GM12878 (cell line): Measurements from ENCODE around the gene UBXN10. TPM values are rescaled to one million over a fixed set of nuclear protein-coding genes. Genes with fewer than 3 reads are reported as not detected.

Source experiments
- ATAC-seq: fragments of 200-7000 bp; cut with Tn5 transposase; 3 replicates; pipeline ENCODE4 v1.9.1; 2020; ENCODE audit warnings: mild to moderate bottlenecking, moderate library complexity
- BruUV-seq: library from RNA; stranded (reverse); fragments of 400-500 nt; replicated peaks from 2 replicates; lab custom pipeline; 2021; lab: Mats Ljungman, UMichigan
- CTCF ChIA-PET: fragments of 300-600 bp; sonication (Branson Sonifier 250); formaldehyde crosslinking; extraction: SDS; loops from one replicate; lab custom pipeline; 2021; ENCODE audit warnings: inconsistent platforms; lab: Yijun Ruan, JAX
- POLR2A ChIA-PET: fragments of 350-600 bp; formaldehyde crosslinking; extraction: SDS; loops from one replicate; lab custom pipeline; 2021; ENCODE audit warnings: inconsistent platforms; lab: Charles Lee
- RAD21 ChIA-PET: fragments of 300-600 bp; sonication (Branson Sonifier 250); formaldehyde crosslinking; loops from one replicate; lab custom pipeline; 2023; ENCODE audit warnings: antibody characterized with exemption; ENCODE audit not compliant: unreplicated experiment; lab: Charles Lee
- SMC1A ChIA-PET: fragments of 300-600 bp; sonication (Branson Sonifier 250); formaldehyde crosslinking; loops from one replicate; lab custom pipeline; 2023; ENCODE audit not compliant: unreplicated experiment, uncharacterized antibody; lab: Charles Lee
- DNase-seq: peaks from one replicate; pipeline ENCODE4 v3.0.0-alpha.2; 2011; ENCODE audit warnings: low read depth, low spot score
- FAIRE-seq: peaks from 3 replicates; lab custom pipeline; 2011; peaks lifted over from hg19 to GRCh38; lab: Jason Lieb, UNC
- H2AFZ ChIP-seq: 2 replicates; pipeline ENCODE4 v1.6.0; 2011; ENCODE audit warnings: low read depth, low read length, control low read depth; ENCODE audit not compliant: control insufficient read depth
- H3K27ac ChIP-seq: 2 replicates; pipeline ENCODE4 v1.5.1; 2011; ENCODE audit warnings: control low read depth; ENCODE audit not compliant: control insufficient read depth, insufficient read depth
- H3K27me3 ChIP-seq, 2 experiments: replicated peaks in 1 of 2; 2 replicates each; pipeline versions ENCODE4 v1.6.0 to v1.6.1; 2011; ENCODE audit warnings: low read length in 1 of 2; ENCODE audit not compliant: control insufficient read depth in 2 of 2, insufficient read depth in 2 of 2
- H3K36me3 ChIP-seq, 2 experiments: 2 replicates each; pipeline ENCODE4 v1.5.1; 2011; ENCODE audit warnings: low read length in 1 of 2; ENCODE audit not compliant: control insufficient read depth in 2 of 2, insufficient read depth in 2 of 2
- H3K4me1 ChIP-seq: 2 replicates; pipeline ENCODE4 v1.6.1; 2011; ENCODE audit warnings: mild to moderate bottlenecking, low read length, moderate library complexity, mixed read lengths; ENCODE audit not compliant: control insufficient read depth, insufficient read depth
- H3K4me2 ChIP-seq: 2 replicates; pipeline ENCODE4 v1.6.0; 2011; ENCODE audit warnings: control low read depth; ENCODE audit not compliant: control insufficient read depth, insufficient read depth
- H3K4me3 ChIP-seq: fragments of 200-600 bp; sonication (generic); 2 replicates; pipeline ENCODE4 v1.5.1; 2016
- H3K79me2 ChIP-seq: 2 replicates; pipeline ENCODE4 v1.6.0; 2011; ENCODE audit warnings: low read length; ENCODE audit not compliant: control insufficient read depth, insufficient read depth
- H3K9ac ChIP-seq: 2 replicates; pipeline ENCODE4 v1.8.0; 2011; ENCODE audit warnings: low read length, control low read depth, mixed read lengths; ENCODE audit not compliant: control insufficient read depth, insufficient read depth
- H3K9me3 ChIP-seq: replicated peaks from 3 replicates; pipeline ENCODE4 v1.5.1; 2011; ENCODE audit warnings: mild to moderate bottlenecking, low read length; ENCODE audit not compliant: control insufficient read depth, insufficient read depth
- H4K20me1 ChIP-seq: 2 replicates; pipeline ENCODE4 v1.6.0; 2011; ENCODE audit not compliant: control insufficient read depth, insufficient read depth
- ASH2L ChIP-seq: fragments of 300-600, 200-600 bp; sonication (generic); IDR thresholded peaks from 2 replicates; pipeline ENCODE4 v1.6.1; 2017; ENCODE audit warnings: low read depth, mild to moderate bottlenecking, borderline replicate concordance
- EGR1 ChIP-seq, 2 experiments: IDR thresholded peaks; 1 replicate in 1 of 2; 2 replicates in 1 of 2; pipeline ENCODE4 v1.6.1; 2011 to 2012; ENCODE audit warnings: low read depth in 2 of 2, low read length in 2 of 2, borderline replicate concordance in 1 of 2, mild to moderate bottlenecking in 1 of 2, moderate library complexity in 1 of 2
- HDAC2 ChIP-seq: fragments of 200-600 bp; sonication (generic); IDR thresholded peaks from 2 replicates; pipeline ENCODE4 v1.6.1; 2017
- JUNB ChIP-seq: IDR thresholded peaks from 2 replicates; pipeline ENCODE4 v1.6.1; 2016; ENCODE audit warnings: antibody characterized with exemption, mild to moderate bottlenecking
- LARP7 ChIP-seq: fragments of 450-650 bp; IDR thresholded peaks from 2 replicates; pipeline ENCODE4 v1.6.1; 2017; ENCODE audit warnings: mild to moderate bottlenecking
- MEF2A ChIP-seq: IDR thresholded peaks from 2 replicates; pipeline ENCODE4 v1.6.1; 2011; ENCODE audit warnings: low read depth, mild to moderate bottlenecking, low read length, moderate library complexity; ENCODE audit not compliant: insufficient read depth
- PAX5 ChIP-seq: IDR thresholded peaks from 2 replicates; pipeline ENCODE4 v1.6.1; 2011; ENCODE audit warnings: low read depth, low read length, borderline replicate concordance
- PAX8 ChIP-seq: fragments of 450-650 bp; IDR thresholded peaks from 2 replicates; pipeline ENCODE4 v1.6.1; 2017; ENCODE audit warnings: mild to moderate bottlenecking, moderate library complexity
- PML ChIP-seq: IDR thresholded peaks from 2 replicates; pipeline ENCODE4 v1.6.1; 2012; ENCODE audit warnings: low read length, inconsistent platforms
- SIN3A ChIP-seq: IDR thresholded peaks from 2 replicates; pipeline ENCODE4 v1.6.1; 2012; ENCODE audit warnings: low read depth, low read length, improper control_type of control experiment
- SIX5 ChIP-seq: IDR thresholded peaks from 2 replicates; pipeline ENCODE4 v1.6.1; 2011; ENCODE audit warnings: mild to moderate bottlenecking, low read depth, low read length, moderate library complexity; ENCODE audit not compliant: severe bottlenecking
- TCF3 ChIP-seq: IDR thresholded peaks from 2 replicates; pipeline ENCODE4 v1.6.1; 2012; ENCODE audit warnings: low read depth, mild to moderate bottlenecking, low read length, borderline replicate concordance; ENCODE audit not compliant: insufficient read depth
- ZBTB11 ChIP-seq: fragments of 450-650 bp; formaldehyde crosslinking; IDR thresholded peaks from 2 replicates; pipeline ENCODE4 v1.5.0; 2022; ENCODE audit warnings: mild to moderate bottlenecking, missing genetic modification characterization
- ZNF207 ChIP-seq: fragments of 450-650 bp; IDR thresholded peaks from 2 replicates; pipeline ENCODE4 v1.6.1; 2014; ENCODE audit warnings: antibody characterized with exemption, mild to moderate bottlenecking, borderline replicate concordance
- WGBS: methylation state at CpG from one replicate; pipeline ENCODE4 v1.1.6; 2016; ENCODE audit warnings: low lambda C conversion rate; ENCODE audit not compliant: insufficient replicate concordance, insufficient coverage; ENCODE audit errors: missing lambda C conversion rate; 5-methylcytosine and 5-hydroxymethylcytosine counted together
- in situ Hi-C: fragments of 300-500 bp; cut with MboI; formaldehyde crosslinking; loops from 9 replicates; pipeline ENCODE4 v1.14.3; 2018; ENCODE audit warnings: mixed read lengths
- intact Hi-C: fragments of 100-400 bp; cut with micrococcal nuclease; formaldehyde crosslinking; loops from one replicate; pipeline ENCODE4 v1.14.2; 2022; ENCODE audit not compliant: unreplicated experiment
- polyA plus RNA-seq, 11 experiments: library from polyadenylated mRNA; depleted of rRNA in 4 of 11; unstranded in 6 of 11; stranded (reverse) in 5 of 11; fragments of >200 nt; fragmentation: Nextera tagmentation in 4 of 11; fragmentation: Illumina TruSeq in 1 of 11; extraction: Ambion mirVana in 4 of 11; extraction: Trizol in 1 of 11; gene quantifications; 1 replicate in 1 of 11; 2 replicates in 10 of 11; pipeline versions ENCODE4 v1.2.1 to v1.2.3, GENCODE V29; 2011 to 2016; ENCODE audit warnings: inconsistent platforms in 2 of 11, missing spikeins in 2 of 11, low read depth in 1 of 11
- total RNA-seq, 4 experiments: library from RNA; depleted of rRNA in 3 of 4; stranded (reverse); fragments of >200 nt in 3 of 4; fragmentation: Illumina TruSeq in 1 of 4; extraction: Trizol in 1 of 4; gene quantifications; 2 replicates each; pipeline versions ENCODE4 v1.2.1 to v1.2.3, GENCODE V29; 2013 to 2021
- TF ChIP-seq, protein P1 (sequence below): fragments of 450-650 bp; IDR thresholded peaks from 2 replicates; pipeline ENCODE4 v1.6.1; 2017; ENCODE audit warnings: mild to moderate bottlenecking, moderate library complexity

Gene UBXN10
- total and polyA plus RNA-seq, 10 of the 15 experiments (the other 5 are each of a cell fraction or from before 2014, with no cell fraction given): 0.03 to 0.15 (median 0.06) TPM; not detected in 7

DNA sequence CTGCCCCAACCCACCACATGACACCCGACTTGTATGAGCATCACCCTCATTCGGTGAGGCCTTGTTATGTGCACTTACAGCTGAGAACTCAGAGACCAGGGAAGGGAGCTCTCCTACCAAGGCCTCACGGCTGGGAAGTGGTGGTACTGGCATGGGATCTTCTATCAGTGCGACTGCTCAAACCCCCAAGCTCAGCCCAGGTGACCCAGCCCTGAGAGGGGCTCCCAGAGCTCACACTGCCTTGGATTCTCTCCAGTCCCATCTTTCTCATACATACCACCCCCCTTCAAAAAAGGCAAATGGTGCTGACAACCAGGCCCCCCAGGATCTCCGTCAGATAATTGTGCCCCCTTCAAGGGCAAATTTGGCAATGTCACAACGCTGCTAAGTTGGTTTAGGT lies 47.5 kb upstream of the UBXN10 start (continued):
- TF ChIP-seq HDAC2 (no peak), ASH2L (no peak)

DNA sequence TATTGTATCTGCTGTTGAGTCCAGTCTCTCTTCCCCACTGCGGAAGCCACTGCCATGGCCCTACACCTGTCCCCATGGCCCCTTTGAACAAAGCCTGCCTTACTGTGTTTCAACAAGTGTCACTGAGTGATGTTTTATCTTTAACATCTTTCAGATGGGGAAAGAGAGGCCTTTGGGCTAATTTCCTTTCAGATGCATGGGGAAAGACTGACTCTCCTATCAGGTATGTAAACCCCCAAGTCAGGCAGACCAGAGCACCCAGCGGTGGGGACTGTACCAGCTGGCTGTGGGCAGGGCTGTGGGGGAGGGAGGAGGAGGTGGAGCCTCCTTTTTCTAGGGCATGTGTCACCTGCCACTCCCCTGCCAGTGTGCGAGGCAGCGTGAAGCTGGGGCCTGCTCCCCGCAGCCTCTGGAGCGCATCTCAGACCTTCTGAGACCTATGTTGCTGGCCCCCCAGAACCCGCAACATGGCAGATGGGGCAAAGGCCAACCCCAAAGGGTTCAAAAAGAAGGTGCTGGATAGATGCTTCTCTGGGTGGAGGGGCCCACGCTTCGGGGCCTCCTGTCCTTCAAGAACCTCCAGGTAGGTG lies 46.8 kb upstream of the UBXN10 start, which contains the start of gene PLA2G2F:
TSS of gene PLA2G2F (plus strand) at position 363 of the 590 bp plus-strand sequence. CDS start at position 468, 105 bp downstream.
- no TSS peak for BruUV-seq
- DNase-seq (no peak), FAIRE-seq (no peak), ATAC-seq (no peak)
- ChIA-PET CTCF (no interaction called here), SMC1A (no interaction called here), POLR2A (no interaction called here), RAD21 (no interaction called here)
- Histone ChIP-seq H3K9me3 (no peaks in the 10 kb centered on the region), H3K4me2 (no peak within 1 kb of the TSS), H3K79me2 (no peaks in the 10 kb centered on the region), H3K27ac (no peak within 1 kb of the TSS), H2AFZ (no peak within 1 kb of the TSS), H3K36me3 (no peaks in the 10 kb centered on the region), H3K9ac (no peak within 1 kb of the TSS), H4K20me1 (no peaks in the 10 kb centered on the region), H3K4me1 (no peaks in the 10 kb centered on the region), H3K4me3 (no peak within 1 kb of the TSS), H3K27me3 (no peaks in the 10 kb centered on the region)
- 70% methylated on average over 9 of the region's 9 CpGs for WGBS
- intact Hi-C loops: no loop called here
- in situ Hi-C loops: no loop called here
- TF ChIP-seq LARP7 (no peak), TCF3 (no peak), ZNF207 (no peak), MEF2A (no peak), PML (no peak), SIN3A (no peak), EGR1 (IDR thresholded peaks at IDR 0.05; ENCODE audit: borderline replicate concordance in 1 of 2, low read depth in 2 of 2, low read length in 2 of 2) (no peak), PAX8 (no peak), ZBTB11 (CRISPR knock-in tag) (no peak), SIX5 (no peak), PAX5 (no peak), JUNB (no peak)
- TF ChIP-seq, protein P1, sequence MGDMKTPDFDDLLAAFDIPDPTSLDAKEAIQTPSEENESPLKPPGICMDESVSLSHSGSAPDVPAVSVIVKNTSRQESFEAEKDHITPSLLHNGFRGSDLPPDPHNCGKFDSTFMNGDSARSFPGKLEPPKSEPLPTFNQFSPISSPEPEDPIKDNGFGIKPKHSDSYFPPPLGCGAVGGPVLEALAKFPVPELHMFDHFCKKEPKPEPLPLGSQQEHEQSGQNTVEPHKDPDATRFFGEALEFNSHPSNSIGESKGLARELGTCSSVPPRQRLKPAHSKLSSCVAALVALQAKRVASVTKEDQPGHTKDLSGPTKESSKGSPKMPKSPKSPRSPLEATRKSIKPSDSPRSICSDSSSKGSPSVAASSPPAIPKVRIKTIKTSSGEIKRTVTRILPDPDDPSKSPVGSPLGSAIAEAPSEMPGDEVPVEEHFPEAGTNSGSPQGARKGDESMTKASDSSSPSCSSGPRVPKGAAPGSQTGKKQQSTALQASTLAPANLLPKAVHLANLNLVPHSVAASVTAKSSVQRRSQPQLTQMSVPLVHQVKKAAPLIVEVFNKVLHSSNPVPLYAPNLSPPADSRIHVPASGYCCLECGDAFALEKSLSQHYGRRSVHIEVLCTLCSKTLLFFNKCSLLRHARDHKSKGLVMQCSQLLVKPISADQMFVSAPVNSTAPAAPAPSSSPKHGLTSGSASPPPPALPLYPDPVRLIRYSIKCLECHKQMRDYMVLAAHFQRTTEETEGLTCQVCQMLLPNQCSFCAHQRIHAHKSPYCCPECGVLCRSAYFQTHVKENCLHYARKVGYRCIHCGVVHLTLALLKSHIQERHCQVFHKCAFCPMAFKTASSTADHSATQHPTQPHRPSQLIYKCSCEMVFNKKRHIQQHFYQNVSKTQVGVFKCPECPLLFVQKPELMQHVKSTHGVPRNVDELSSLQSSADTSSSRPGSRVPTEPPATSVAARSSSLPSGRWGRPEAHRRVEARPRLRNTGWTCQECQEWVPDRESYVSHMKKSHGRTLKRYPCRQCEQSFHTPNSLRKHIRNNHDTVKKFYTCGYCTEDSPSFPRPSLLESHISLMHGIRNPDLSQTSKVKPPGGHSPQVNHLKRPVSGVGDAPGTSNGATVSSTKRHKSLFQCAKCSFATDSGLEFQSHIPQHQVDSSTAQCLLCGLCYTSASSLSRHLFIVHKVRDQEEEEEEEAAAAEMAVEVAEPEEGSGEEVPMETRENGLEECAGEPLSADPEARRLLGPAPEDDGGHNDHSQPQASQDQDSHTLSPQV: no peak
